Activated CD8-positive, alpha-beta memory T cell treated with anti-CD3 and anti-CD28 coated beads, Interleukin-2, amount 10 ng/mL, durations not matched to agents 7 days and 5 days (primary cell): ENCODE data around the gene CTTNBP2. TPM values are rescaled to one million over a fixed set of nuclear protein-coding genes. Genes with fewer than 3 reads are reported as not detected.

Source experiments
- ATAC-seq: fragments of 150-1000 bp; cut with Tn5 transposase; one replicate; pipeline ENCODE4 v1.10.0; 2021; ENCODE audit warnings: moderate library complexity
- CTCF ChIA-PET: fragments of 350-600 bp; sonication (Branson Sonifier 250); formaldehyde crosslinking; loops from one replicate; lab custom pipeline; 2021; ENCODE audit warnings: antibody characterized with exemption; lab: Charles Lee
- DNase-seq: peaks from one replicate; pipeline ENCODE4 v3.0.0-alpha.2; 2020
- H3K27ac Mint-ChIP-seq: one replicate; pipeline ENCODE4 v1.8.0; 2021; ENCODE audit warnings: mild to moderate bottlenecking, mixed read lengths
- H3K27me3 Mint-ChIP-seq: one replicate; pipeline ENCODE4 v1.8.0; 2021; ENCODE audit warnings: mixed read lengths
- H3K36me3 Mint-ChIP-seq: one replicate; pipeline ENCODE4 v1.8.0; 2021; ENCODE audit warnings: mild to moderate bottlenecking, mixed read lengths
- H3K4me1 Mint-ChIP-seq: one replicate; pipeline ENCODE4 v1.8.0; 2021; ENCODE audit warnings: mixed read lengths
- H3K4me3 Mint-ChIP-seq: one replicate; pipeline ENCODE4 v1.8.0; 2021; ENCODE audit warnings: mild to moderate bottlenecking, moderate library complexity, mixed read lengths
- H3K9me3 Mint-ChIP-seq: one replicate; pipeline ENCODE4 v1.8.0; 2022; ENCODE audit warnings: low read depth, mixed read lengths
- total RNA-seq, 2 experiments: library from RNA; stranded (reverse); gene quantifications; one replicate each; pipeline ENCODE4 v1.2.3, GENCODE V29; 2021

Gene CTTNBP2
- total RNA-seq, 2 experiments from 2014 or later, result not detected

GRCh38 chr7:117685795-117686194, 187.4 kb downstream of the CTTNBP2 start:
- Mint-ChIP-seq H3K27ac (no peak overlapping the region), H3K36me3 (no peaks in the 10 kb centered on the region), H3K4me1 (no peaks in the 10 kb centered on the region), H3K27me3 (no peaks in the 10 kb centered on the region), H3K9me3 (no peaks in the 10 kb centered on the region), H3K4me3 (no peak overlapping the region)
- no peak for DNase-seq
- CTCF ChIA-PET, result no interaction called here
- ATAC-seq, result no peak

GRCh38 chr7:117683430-117684175, 189.6 kb downstream of the CTTNBP2 start:
- DNase-seq, result no peak
- H3K27ac Mint-ChIP-seq, result no peak overlapping the region
- CTCF ChIA-PET, result no interaction called here
- no peaks in the 10 kb centered on the region for H3K4me1 Mint-ChIP-seq
- H3K9me3 Mint-ChIP-seq, result no peaks in the 10 kb centered on the region
- no peak overlapping the region for H3K4me3 Mint-ChIP-seq
- H3K27me3 Mint-ChIP-seq, result no peaks in the 10 kb centered on the region
- H3K36me3 Mint-ChIP-seq, result no peaks in the 10 kb centered on the region
- ATAC-seq, result no peak

GRCh38 chr7:117682681-117683385, 190.4 kb downstream of the CTTNBP2 start:
- DNase-seq (no peak), ATAC-seq (no peak)
- H3K4me3 Mint-ChIP-seq, result no peak overlapping the region
- H3K9me3 Mint-ChIP-seq, result no peaks in the 10 kb centered on the region
- CTCF ChIA-PET, result no interaction called here
- H3K27ac Mint-ChIP-seq, result no peak overlapping the region
- H3K27me3 Mint-ChIP-seq, result no peaks in the 10 kb centered on the region
- H3K4me1 Mint-ChIP-seq, result no peaks in the 10 kb centered on the region
- H3K36me3 Mint-ChIP-seq, result no peaks in the 10 kb centered on the region

DNA sequence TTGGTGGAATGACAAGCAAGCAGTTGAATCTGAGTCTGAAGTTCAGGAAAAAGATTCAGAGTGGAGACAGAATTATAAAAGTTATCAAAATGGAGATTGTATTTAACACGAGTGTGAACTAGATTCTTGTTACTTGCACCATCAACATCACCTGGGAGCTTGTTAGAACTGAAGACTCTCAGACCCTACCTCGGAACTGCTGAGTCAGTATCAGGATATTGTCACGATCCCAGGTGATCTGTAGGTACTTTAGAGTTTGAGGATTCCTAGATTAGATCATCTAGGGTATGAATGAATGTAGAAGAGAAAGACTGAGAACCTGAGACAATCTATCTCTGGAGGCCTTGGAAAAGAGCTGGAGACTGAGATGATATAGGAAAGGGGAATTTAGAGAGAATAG, 194.1 kb downstream of the CTTNBP2 start:
- CTCF ChIA-PET, result no interaction called here
- ATAC-seq (no peak), DNase-seq (no peak)
- Mint-ChIP-seq H3K27me3 (no peaks in the 10 kb centered on the region), H3K4me3 (no peak overlapping the region), H3K27ac (no peak overlapping the region), H3K36me3 (no peaks in the 10 kb centered on the region), H3K9me3 (no peaks in the 10 kb centered on the region), H3K4me1 (no peaks in the 10 kb centered on the region)

- H3K4me1 Mint-ChIP-seq, result no peaks in the 10 kb centered on the region
- H3K27ac Mint-ChIP-seq, result no peak overlapping the region
- H3K36me3 Mint-ChIP-seq, result no peaks in the 10 kb centered on the region
- H3K9me3 Mint-ChIP-seq, result no peaks in the 10 kb centered on the region
- no peak overlapping the region for H3K4me3 Mint-ChIP-seq
- H3K27me3 Mint-ChIP-seq, result no peaks in the 10 kb centered on the region
- CTCF ChIA-PET, result no interaction called here
- ATAC-seq (no peak), DNase-seq (no peak)
These were observed 197.5 kb downstream of the CTTNBP2 start for GRCh38 chr7:117675497-117676435.

DNA sequence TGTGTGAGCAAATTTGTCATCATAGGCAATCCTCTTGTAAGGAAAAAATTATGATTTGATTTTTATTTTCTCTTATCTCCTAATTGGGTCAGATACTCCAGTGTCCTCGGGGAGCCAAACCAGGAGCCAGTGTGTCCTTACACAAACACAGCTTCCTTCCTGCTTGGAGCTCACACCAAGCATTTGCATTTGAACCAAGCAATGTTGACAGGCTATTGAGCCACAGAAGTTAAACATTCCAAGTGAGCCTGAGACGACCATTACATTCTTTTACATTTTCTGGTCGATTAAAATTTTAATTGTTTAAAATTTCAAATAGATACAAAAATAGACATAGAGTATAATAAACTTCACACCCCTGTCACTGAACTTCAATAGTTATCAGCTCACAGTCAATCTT, 198.6 kb downstream of the CTTNBP2 start:
- Mint-ChIP-seq H3K27me3 (no peaks in the 10 kb centered on the region), H3K4me3 (no peak overlapping the region), H3K4me1 (no peaks in the 10 kb centered on the region), H3K9me3 (no peaks in the 10 kb centered on the region), H3K36me3 (no peaks in the 10 kb centered on the region), H3K27ac (no peak overlapping the region)
- CTCF ChIA-PET, result no interaction called here
- ATAC-seq (no peak), DNase-seq (no peak)

DNA sequence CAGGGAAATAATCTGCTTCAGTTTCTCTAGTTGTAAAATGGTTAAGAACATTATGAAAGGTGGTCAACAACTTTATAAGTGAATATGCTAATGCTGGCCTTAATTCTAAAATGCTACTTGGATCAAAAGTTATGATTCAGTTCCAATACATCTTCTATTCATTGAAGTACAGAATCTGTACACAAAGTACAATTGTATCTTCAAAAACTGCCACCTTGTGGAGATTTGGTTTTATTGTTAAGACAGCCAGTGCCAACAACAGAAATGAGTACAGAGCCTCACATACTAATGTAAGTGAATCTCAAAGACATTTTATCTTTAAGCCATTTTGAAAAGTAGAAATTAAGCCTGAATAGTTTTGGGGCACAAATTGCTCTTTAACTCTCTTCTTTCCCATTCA, 199.4 kb downstream of the CTTNBP2 start:
- H3K9me3 Mint-ChIP-seq, result no peaks in the 10 kb centered on the region
- H3K4me1 Mint-ChIP-seq, result no peaks in the 10 kb centered on the region
- no peak overlapping the region for H3K27ac Mint-ChIP-seq
- DNase-seq (no peak), ATAC-seq (no peak)
- no peaks in the 10 kb centered on the region for H3K27me3 Mint-ChIP-seq
- CTCF ChIA-PET, result no interaction called here
- H3K4me3 Mint-ChIP-seq, result no peak overlapping the region
- no peaks in the 10 kb centered on the region for H3K36me3 Mint-ChIP-seq

DNA sequence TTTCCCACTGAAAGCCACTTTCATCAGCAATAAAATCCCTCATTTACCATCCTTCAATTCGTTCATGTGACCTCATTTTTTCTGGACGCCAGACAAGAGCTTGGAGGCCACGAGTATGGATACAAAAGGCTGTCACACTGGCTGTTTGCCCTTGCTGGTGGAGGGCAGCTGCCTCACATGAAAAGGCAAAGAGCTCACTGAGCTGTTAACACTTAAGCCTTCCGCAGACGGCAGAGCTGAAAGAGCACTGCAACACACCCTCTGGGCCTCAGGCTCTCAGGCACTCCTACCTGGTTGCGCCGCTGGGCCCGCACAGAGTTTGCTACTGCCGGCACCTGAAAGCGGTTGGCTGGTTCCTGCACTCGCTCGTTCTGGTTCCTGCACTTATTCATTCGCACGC, 199.9 kb downstream of the CTTNBP2 start:
- no peaks in the 10 kb centered on the region for H3K9me3 Mint-ChIP-seq
- no peak overlapping the region for H3K27ac Mint-ChIP-seq
- no peaks in the 10 kb centered on the region for H3K4me1 Mint-ChIP-seq
- H3K36me3 Mint-ChIP-seq, result no peaks in the 10 kb centered on the region
- no peak for ATAC-seq
- DNase-seq, result no peak
- CTCF ChIA-PET, result no interaction called here
- no peak overlapping the region for H3K4me3 Mint-ChIP-seq
- H3K27me3 Mint-ChIP-seq, result no peaks in the 10 kb centered on the region

DNA sequence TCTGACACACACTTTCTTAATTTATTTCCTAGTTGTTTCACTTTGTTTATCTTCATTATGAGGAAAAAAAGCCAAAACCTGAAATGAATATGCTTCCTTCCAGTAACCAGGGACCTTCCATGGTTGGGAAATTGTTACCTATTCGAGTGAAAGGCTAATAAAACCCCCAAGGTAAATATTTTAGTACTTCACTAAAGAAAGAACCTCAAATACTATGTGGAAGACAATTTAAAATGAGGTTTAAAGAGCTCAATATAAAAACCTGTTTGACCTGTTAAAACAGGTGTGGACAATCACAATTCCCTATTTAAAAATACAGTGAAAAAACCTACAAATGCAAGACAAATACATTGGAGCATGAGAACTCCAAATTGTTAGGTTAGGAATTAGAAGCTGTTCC, 200.8 kb downstream of the CTTNBP2 start:
- CTCF ChIA-PET, result no interaction called here
- ATAC-seq, result no peak
- no peak overlapping the region for H3K4me3 Mint-ChIP-seq

DNA sequence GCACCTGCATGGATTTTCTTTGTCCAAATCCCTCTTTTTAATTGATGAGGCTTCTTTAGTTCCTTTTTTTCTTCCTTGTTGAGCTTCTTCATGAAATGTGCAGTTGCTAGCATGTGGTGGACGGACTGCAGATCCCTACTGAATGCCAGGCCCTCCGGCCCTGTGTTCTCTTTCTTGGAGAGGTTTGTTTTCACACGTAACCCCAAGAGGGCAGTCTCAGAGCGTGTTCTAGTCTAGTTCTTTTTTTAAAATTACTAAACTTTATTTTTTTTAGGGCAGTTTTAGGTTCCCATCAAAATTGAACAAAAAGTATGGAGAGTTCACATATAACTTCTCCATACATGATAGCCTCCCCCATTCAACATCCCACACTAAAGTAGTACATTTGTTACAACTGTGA, 203.4 kb downstream of the CTTNBP2 start:
- H3K9me3 Mint-ChIP-seq, result no peaks in the 10 kb centered on the region
- DNase-seq, result no peak
- H3K4me1 Mint-ChIP-seq, result no peaks in the 10 kb centered on the region
- ATAC-seq, result no peak
- H3K4me3 Mint-ChIP-seq, result no peak overlapping the region
- H3K27ac Mint-ChIP-seq, result no peak overlapping the region
- no peaks in the 10 kb centered on the region for H3K27me3 Mint-ChIP-seq
- CTCF ChIA-PET, result no interaction called here
- no peaks in the 10 kb centered on the region for H3K36me3 Mint-ChIP-seq

More for the DNA sequence above, 200.8 kb downstream of the CTTNBP2 start:
- Mint-ChIP-seq H3K36me3 (no peaks in the 10 kb centered on the region), H3K9me3 (no peaks in the 10 kb centered on the region), H3K27me3 (no peaks in the 10 kb centered on the region), H3K4me1 (no peaks in the 10 kb centered on the region), H3K27ac (no peak overlapping the region)
- DNase-seq, result no peak

GRCh38 chr7:117667456-117667855, 205.8 kb downstream of the CTTNBP2 start:
- ATAC-seq, result no peak
- no peak for DNase-seq
- H3K9me3 Mint-ChIP-seq, result no peaks in the 10 kb centered on the region
- H3K4me3 Mint-ChIP-seq, result no peak overlapping the region
- CTCF ChIA-PET, result no interaction called here
- H3K4me1 Mint-ChIP-seq, result no peaks in the 10 kb centered on the region
- H3K36me3 Mint-ChIP-seq, result no peaks in the 10 kb centered on the region
- no peak overlapping the region for H3K27ac Mint-ChIP-seq
- H3K27me3 Mint-ChIP-seq, result no peaks in the 10 kb centered on the region

- Mint-ChIP-seq H3K4me1 (no peaks in the 10 kb centered on the region), H3K27me3 (no peaks in the 10 kb centered on the region), H3K27ac (no peak overlapping the region), H3K36me3 (no peaks in the 10 kb centered on the region), H3K9me3 (no peaks in the 10 kb centered on the region), H3K4me3 (no peak overlapping the region)
- DNase-seq, result no peak
- CTCF ChIA-PET, result no interaction called here
- no peak for ATAC-seq
These were observed 206.6 kb downstream of the CTTNBP2 start for GRCh38 chr7:117666689-117667088.

DNA sequence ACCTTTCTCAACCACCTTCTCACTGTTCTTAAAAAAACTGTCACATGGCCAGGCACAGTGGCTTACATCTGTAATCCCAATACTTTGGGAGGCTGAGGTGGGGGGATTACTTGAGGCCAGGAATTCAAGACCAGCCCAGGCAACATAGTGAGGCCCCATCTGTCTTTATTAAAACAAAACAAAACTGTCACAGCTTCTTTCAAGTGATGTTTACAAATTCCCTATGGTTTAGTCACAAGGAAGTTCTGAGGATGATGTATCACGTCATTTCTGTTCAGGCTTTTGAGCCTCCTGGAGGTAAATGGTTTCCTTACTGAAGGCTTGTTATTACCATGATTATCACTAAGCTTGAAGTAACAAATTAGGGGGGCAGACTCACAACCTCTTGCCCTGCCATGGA, 207.2 kb downstream of the CTTNBP2 start:
- no peak for DNase-seq
- H3K27ac Mint-ChIP-seq, result no peak overlapping the region
- H3K36me3 Mint-ChIP-seq, result no peaks in the 10 kb centered on the region
- no peaks in the 10 kb centered on the region for H3K27me3 Mint-ChIP-seq
- H3K4me1 Mint-ChIP-seq, result no peaks in the 10 kb centered on the region
- no peak for ATAC-seq
- H3K4me3 Mint-ChIP-seq, result no peak overlapping the region
- no peaks in the 10 kb centered on the region for H3K9me3 Mint-ChIP-seq
- CTCF ChIA-PET, result no interaction called here
